ENCODE results near the gene LINC00237.

LINC00237 gene

GRCh38 chr20:21103582-21104465 is 2.3 kb downstream of the LINC00237 start:
- H3K27me3 ChIP-seq: peaks cover 98 to 100% (median 100%) of the 10 kb centered on the region in 11 experiments
- peaks cover 23 to 48% (median 34%) of the 10 kb centered on the region in 10 experiments; a peak in 19 of 20 replicates for H3K4me1 ChIP-seq
- peak overlapping the region in 6 of 11 experiments; percentile 74 to 95 (median 88); a peak in 6 of 22 replicates for H3K4me2 ChIP-seq
- peaks cover 0 to 34% (median 19%) of the 10 kb centered on the region in 11 experiments; a peak in 17 of 22 replicates for H3K9me3 ChIP-seq (replicated peaks in 1 of 11)
- no peaks in the 10 kb centered on the region for H3K36me3 ChIP-seq
- no peak overlapping the region for H3K9ac ChIP-seq
- peaks cover 0 to 67% (median 49%) of the 10 kb centered on the region in 11 experiments; a peak in 18 of 22 replicates for H4K20me1 ChIP-seq
- TF ChIP-seq Cebpa-rat (IDR thresholded peaks at IDR 0.05): no peak
- 0 out of 20 replicates have a peak overlapping the region, but pooled peaks of 2 of the 10 experiments have one; percentile 15 to 58 for H3K4me3 ChIP-seq
- no peak overlapping the region for H3K27ac ChIP-seq

GRCh38 chr20:21102603-21103311 is 3.4 kb downstream of the LINC00237 start:
- Histone ChIP-seq H3K27me3 (peaks cover 100% of the 10 kb centered on the region in 11 experiments), H4K20me1 (peaks cover 0 to 69% (median 49%) of the 10 kb centered on the region in 11 experiments; a peak in 18 of 22 replicates), H3K4me2 (peak overlapping the region; percentile 74 to 95 (median 87)), H3K4me1 (peaks cover 23 to 48% (median 34%) of the 10 kb centered on the region in 10 experiments; a peak in 19 of 20 replicates), H3K4me3 (peak overlapping the region; percentile 38 to 64 (median 51); a peak in 19 of 20 replicates), H3K9me3 (replicated peaks in 1 of 11) (peaks cover 0 to 32% (median 18%) of the 10 kb centered on the region in 11 experiments; a peak in 17 of 22 replicates), H3K27ac (no peak overlapping the region), H3K36me3 (no peaks in the 10 kb centered on the region), H3K9ac (no peak overlapping the region)
- TF ChIP-seq Cebpa-rat (IDR thresholded peaks at IDR 0.05): no peak

GRCh38 chr20:21101932-21102575 is 4.1 kb downstream of the LINC00237 start:
- Histone ChIP-seq H3K9me3 (replicated peaks in 1 of 11) (peaks cover 0 to 31% (median 16%) of the 10 kb centered on the region in 11 experiments; a peak in 17 of 22 replicates), H3K9ac (no peak overlapping the region), H3K36me3 (no peaks in the 10 kb centered on the region), H3K4me3 (peak overlapping the region; percentile 38 to 64 (median 51); a peak in 19 of 20 replicates), H3K4me1 (peaks cover 23 to 48% (median 34%) of the 10 kb centered on the region in 10 experiments; a peak in 19 of 20 replicates), H3K4me2 (peak overlapping the region; percentile 74 to 95 (median 87)), H4K20me1 (peaks cover 0 to 69% (median 49%) of the 10 kb centered on the region in 11 experiments; a peak in 18 of 22 replicates), H3K27me3 (peaks cover 99 to 100% (median 100%) of the 10 kb centered on the region in 11 experiments), H3K27ac (no peak overlapping the region)
- no peak for TF ChIP-seq Cebpa-rat (IDR thresholded peaks at IDR 0.05)

- H3K27me3 ChIP-seq: peaks cover 99 to 100% (median 100%) of the 10 kb centered on the region in 11 experiments
- TF ChIP-seq Cebpa-rat (IDR thresholded peaks at IDR 0.05): no peak
- peak overlapping the region; percentile 68 to 95 (median 77) for H3K4me2 ChIP-seq
Measured at GRCh38 chr20:21101453-21101931, 4.7 kb downstream of the LINC00237 start.

GRCh38 chr20:21100578-21101452 is 5.3 kb downstream of the LINC00237 start:
- Histone ChIP-seq H3K9me3 (replicated peaks in 1 of 11) (peaks cover 0 to 22% (median 8%) of the 10 kb centered on the region in 11 experiments; a peak in 12 of 22 replicates), H3K4me3 (peak overlapping the region; percentile 38 to 68 (median 54)), H4K20me1 (peaks cover 0 to 64% (median 45%) of the 10 kb centered on the region in 11 experiments; a peak in 18 of 22 replicates), H3K27ac (no peak overlapping the region), H3K27me3 (peaks cover 95 to 99% (median 98%) of the 10 kb centered on the region in 11 experiments), H3K4me1 (peaks cover 23 to 48% (median 34%) of the 10 kb centered on the region in 10 experiments; a peak in 19 of 20 replicates), H3K36me3 (no peaks in the 10 kb centered on the region), H3K9ac (peak overlapping the region in 2 of 11 experiments; percentile 41 to 42; a peak in 3 of 22 replicates), H3K4me2 (peak overlapping the region; percentile 68 to 87 (median 77))
- peak in 3 of 11 experiments; percentile 13 to 39 (median 16); a peak in 3 of 22 replicates for TF ChIP-seq Cebpa-rat (IDR thresholded peaks at IDR 0.05)

More at GRCh38 chr20:21101453-21101931, 4.7 kb downstream of the LINC00237 start:
- H3K9ac ChIP-seq: 0 out of 22 replicates have a peak overlapping the region, but pooled peaks of 1 of the 11 experiments have one; percentile 41
- peak overlapping the region; percentile 38 to 68 (median 54); a peak in 19 of 20 replicates for H3K4me3 ChIP-seq
- H4K20me1 ChIP-seq: peaks cover 0 to 69% (median 49%) of the 10 kb centered on the region in 11 experiments; a peak in 18 of 22 replicates
- no peak overlapping the region for H3K27ac ChIP-seq
- H3K36me3 ChIP-seq: no peaks in the 10 kb centered on the region
- peaks cover 0 to 29% (median 13%) of the 10 kb centered on the region in 11 experiments; a peak in 17 of 22 replicates for H3K9me3 ChIP-seq (replicated peaks in 1 of 11)
- peaks cover 23 to 48% (median 34%) of the 10 kb centered on the region in 10 experiments; a peak in 19 of 20 replicates for H3K4me1 ChIP-seq

GRCh38 chr20:21099751-21100577 is 6.2 kb downstream of the LINC00237 start:
- no peak for TF ChIP-seq Cebpa-rat (IDR thresholded peaks at IDR 0.05)

More at GRCh38 chr20:21099751-21100577, 6.2 kb downstream of the LINC00237 start:
- Histone ChIP-seq H4K20me1 (peaks cover 0 to 58% (median 40%) of the 10 kb centered on the region in 11 experiments; a peak in 18 of 22 replicates), H3K4me3 (peak overlapping the region; percentile 38 to 68 (median 54); a peak in 19 of 20 replicates), H3K4me2 (peak overlapping the region; percentile 68 to 87 (median 77)), H3K36me3 (no peaks in the 10 kb centered on the region), H3K9ac (peak overlapping the region in 4 of 11 experiments; percentile 8 to 42 (median 30); a peak in 7 of 22 replicates), H3K9me3 (replicated peaks in 1 of 11) (peaks cover 0 to 18% (median 8%) of the 10 kb centered on the region in 11 experiments; a peak in 10 of 22 replicates), H3K27ac (no peak overlapping the region), H3K4me1 (peaks cover 23 to 41% (median 30%) of the 10 kb centered on the region in 10 experiments; a peak in 19 of 20 replicates), H3K27me3 (peaks cover 86 to 94% (median 90%) of the 10 kb centered on the region in 11 experiments)

All from BLaER1 treated with 17β-estradiol and CSF1 and Interleukin-3, amounts not matched to agents 10 nM and 100 nM (cell line).